Left hindlimb (tissue), 1 donor: ENCODE data around the gene IL1A.
"Not testable (repeated sequence)": the region's sequence is repeated elsewhere in the genome, so short reads cannot be mapped to it uniquely, and the experiment has no call there.

Experiments
- DNase-seq: peaks from one replicate; pipeline ENCODE4 v3.0.0-alpha.2; 2018

IL1A gene

GRCh38 chr2:112784199-112785189 is at the start of gene IL1A:
IL1A (minus strand) TSS chr2:112784493; CDS start chr2:112783770, 723 bp downstream.
- DNase-seq = no peak

DNA sequence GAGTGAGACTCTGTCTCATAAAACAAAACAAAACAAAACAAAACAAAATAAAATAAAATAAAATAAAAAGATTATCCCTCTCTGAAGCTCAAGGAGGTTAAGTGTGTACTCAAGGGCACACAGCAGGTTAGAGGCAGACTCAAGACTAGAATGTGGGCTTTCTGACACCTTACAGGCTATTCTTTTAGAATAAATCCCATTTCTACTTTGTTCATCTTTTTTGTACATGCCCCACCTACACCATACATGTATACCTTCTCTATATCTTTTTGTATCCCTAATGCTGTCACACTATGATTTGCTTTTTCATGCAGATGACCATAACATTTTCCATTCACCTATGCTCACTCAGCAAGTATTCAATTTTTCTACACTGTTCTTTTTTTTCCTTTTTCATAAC is 49.7 kb upstream of the IL1A start:
- no peak for DNase-seq

GRCh38 chr2:112833639-112833931 is 49.3 kb upstream of the IL1A start:
- not testable (repeated sequence) for DNase-seq

GRCh38 chr2:112832841-112833638 is 48.7 kb upstream of the IL1A start:
- no peak for DNase-seq

GRCh38 chr2:112831946-112832840 is 47.9 kb upstream of the IL1A start:
- no peak for DNase-seq

DNA sequence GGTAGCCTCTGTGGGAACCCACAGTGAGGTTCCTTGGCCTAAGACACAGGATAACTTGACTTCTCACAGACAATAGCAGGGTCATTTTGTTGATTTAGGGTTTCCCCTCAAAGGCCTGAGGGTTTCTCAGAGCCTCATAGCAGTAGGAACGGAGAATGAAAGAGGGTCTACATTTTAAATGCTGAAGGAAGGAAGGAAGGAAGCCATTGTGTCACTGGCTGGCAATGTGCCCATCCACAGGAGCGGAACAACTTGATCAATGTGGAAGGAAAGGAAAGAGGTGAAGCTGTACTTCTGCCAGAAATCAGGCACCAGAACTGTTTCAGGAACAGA is 47.2 kb upstream of the IL1A start:
- DNase-seq = no peak

GRCh38 chr2:112830682-112831512 is 46.6 kb upstream of the IL1A start:
- no peak for DNase-seq

DNA sequence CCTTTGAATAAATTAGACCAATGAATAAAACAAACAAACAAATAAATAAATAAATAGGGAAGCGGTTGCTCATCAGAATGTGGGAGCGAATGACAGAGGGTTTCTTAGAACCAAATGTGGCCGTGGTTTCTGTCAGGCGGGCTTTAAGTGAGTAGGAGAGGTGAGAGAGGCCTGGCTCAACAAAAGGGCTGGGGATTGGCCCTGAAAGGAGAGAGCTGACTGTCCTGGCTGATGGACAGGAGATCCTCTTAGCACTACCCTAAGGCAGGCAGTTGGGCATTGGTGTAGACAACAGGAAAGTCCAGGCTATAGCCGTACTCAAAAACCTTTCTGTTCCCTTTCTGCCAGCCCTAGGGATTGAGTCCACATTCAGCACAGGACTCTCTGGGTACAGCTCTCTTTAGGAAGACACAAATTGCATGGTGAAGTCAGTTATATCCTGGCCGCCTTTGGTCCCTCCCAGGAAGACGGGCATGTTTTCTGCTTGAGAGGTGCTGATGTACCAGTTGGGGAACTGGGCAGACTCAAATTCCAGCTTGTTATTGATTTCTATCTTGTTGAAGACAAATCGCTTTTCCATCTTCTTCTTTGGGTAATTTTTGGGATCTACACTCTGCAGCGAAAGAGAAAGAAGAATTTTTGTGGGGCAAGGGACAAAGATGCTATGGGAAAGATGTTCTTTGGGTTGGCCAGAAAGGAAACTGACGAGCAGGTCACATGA is 45.8 kb upstream of the IL1A start:
- no peak for DNase-seq

DNA sequence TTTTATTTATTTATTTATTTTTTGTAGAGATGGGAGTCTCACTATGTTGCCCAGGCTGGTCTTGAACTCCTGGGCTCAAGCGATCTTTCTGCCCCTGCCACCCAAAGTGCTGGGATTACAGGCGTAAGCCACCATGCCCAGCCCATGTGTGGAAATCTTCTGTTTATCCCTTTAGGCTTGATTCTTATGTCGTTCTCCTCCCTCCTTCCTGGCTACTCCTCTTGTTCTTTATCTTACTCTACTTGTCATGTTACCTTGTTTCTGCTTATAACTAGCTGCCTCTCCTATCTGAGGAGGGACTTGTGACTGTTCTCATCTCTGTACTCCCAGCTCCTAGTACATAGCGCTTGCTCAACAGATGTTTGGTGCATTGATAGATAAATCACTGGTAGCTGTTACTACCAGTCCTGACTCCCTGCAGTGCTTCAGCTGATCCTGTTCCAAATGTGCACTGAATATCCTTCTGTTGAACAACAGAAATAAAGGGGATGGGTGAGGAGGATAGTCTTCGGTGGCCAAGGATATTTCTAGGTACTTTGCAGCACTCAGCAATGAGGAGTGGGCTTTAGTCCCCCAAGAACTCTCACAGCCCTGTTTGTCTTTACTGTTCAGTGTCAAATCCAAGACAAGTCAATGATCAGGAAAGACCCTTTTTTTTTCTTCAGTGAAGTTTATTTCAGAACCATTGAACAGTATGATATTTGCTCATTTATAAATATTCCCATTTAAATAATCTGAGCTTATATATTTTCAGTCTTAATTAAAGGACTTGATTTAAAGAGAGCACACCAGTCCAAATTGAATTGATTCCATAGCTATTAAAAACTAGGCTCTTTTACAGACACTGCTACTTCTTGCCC is 45.0 kb upstream of the IL1A start:
- DNase-seq = no peak

- DNase-seq = no peak
Observed at GRCh38 chr2:112828251-112828691, 44.0 kb upstream of the IL1A start.

DNA sequence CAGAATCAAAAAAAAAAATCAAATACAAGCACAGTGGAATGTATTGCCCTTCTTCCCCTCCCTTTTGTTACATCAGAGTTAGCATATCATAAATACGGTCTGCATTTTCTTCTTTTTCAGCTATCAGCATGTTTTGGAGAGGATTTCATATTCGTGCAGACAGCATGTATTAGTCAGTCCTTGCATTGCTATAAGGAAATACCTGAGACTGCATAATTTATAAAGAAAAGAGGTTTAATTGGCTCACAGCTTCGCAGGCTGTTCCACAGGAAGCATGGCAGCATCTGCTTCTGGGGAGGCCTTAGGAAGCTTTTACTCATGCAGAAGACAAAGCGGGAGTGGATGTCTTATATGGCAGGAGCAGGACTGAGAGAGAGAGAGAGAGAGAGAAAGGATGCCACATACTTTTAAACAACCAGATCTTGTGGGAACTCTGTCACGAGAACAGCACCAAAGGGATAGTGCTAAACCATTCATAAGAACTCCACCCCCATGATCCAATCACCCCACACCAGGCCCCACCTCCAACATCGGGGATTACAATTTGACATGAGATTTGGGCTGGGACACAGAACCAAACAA is 43.4 kb upstream of the IL1A start:
- no peak for DNase-seq

DNA sequence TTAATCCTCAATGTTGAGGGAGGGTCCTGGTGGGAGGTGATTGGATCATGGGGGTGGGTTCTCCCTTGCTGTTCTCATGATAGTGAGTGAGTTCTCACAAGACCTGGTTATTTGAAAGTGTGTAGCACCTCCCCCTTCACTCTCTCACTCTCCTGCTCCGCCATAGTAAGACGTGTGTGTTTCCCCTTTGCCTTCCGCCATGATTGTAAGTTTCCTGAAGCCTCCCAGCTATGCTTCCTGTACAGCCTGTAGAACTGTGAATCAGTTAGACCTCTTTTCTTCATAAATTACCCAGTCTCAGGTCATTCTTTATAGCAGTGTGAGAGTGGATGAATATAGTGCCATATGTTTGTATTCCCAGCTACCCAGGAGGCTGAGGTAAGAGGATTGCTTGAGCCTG is 42.7 kb upstream of the IL1A start:
- no peak for DNase-seq

DNA sequence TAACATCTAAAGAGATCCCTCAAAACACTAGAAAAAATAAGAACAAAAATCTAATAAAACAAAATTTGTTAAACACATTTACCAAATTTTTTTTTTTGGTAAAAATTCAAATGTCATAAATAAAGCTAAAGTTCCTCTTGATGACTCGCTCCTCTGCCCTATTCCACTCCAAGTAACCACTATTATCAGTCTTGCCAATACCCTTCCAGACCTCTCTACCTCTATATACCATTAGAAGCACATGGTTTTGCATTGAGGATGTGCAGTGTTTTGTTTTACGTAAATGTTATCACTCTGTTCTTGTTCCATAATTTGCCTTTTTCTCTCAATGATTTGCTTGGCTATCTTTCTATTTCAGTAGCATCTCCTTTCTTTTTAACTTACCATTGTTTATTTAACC is 41.4 kb upstream of the IL1A start:
- DNase-seq = no peak

GRCh38 chr2:112824694-112825085 is 40.4 kb upstream of the IL1A start:
- DNase-seq = no peak

GRCh38 chr2:112821682-112822081 is 37.4 kb upstream of the IL1A start:
- DNase-seq = no peak

- DNase-seq = no peak
Observed at GRCh38 chr2:112821142-112821541, 36.8 kb upstream of the IL1A start.

DNA sequence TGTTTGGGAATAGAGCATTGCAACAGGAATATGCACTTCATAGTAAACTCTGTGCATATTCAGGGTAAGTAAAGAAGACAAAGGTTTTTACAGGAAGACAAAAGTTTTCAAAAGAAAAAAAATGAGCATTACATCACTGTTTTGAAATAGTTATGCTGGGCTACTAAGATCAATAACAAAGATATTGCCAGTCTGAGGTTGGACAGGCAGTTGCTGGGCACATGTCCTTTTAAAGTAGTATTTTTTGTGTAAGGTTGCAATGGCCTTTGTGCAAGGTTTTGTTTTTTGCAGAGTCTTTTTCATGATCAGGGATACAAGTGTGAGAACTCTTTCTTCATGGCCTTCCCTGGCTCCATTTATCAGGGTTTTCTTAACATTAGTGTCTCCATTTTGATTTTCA is 36.0 kb upstream of the IL1A start:
- DNase-seq = no peak

GRCh38 chr2:112819081-112819480 is 34.8 kb upstream of the IL1A start:
- DNase-seq = no peak

- DNase-seq = no peak
Observed at GRCh38 chr2:112818094-112818902, 34.0 kb upstream of the IL1A start.
